Cardiac muscle cell (in vitro differentiated cells and primary cell): ENCODE data around the gene TPBGL. TPM values are rescaled to one million over a fixed set of nuclear protein-coding genes. Genes with fewer than 3 reads are reported as not detected.

ENCODE experiments used
- DNase-seq, 2 donors: peaks; one replicate each; pipeline versions ENCODE4 v3.0.0 to v3.0.0-alpha.2; 2010 to 2017; ENCODE audit warnings: low read depth in 1 of 2, low spot score in 1 of 2
- H3K27ac ChIP-seq: fragments of 200-600 bp; sonication (generic); 2 replicates; pipeline ENCODE4 v1.5.1; 2016
- H3K27me3 ChIP-seq: fragments of 200-600 bp; sonication (generic); 2 replicates; pipeline ENCODE4 v1.6.0; 2016; ENCODE audit warnings: control low read depth
- H3K36me3 ChIP-seq: fragments of 200-600 bp; sonication (generic); 2 replicates; pipeline ENCODE4 v1.5.1; 2016; ENCODE audit warnings: control low read depth
- H3K4me1 ChIP-seq: fragments of 200-600 bp; sonication (generic); 2 replicates; pipeline ENCODE4 v1.8.1; 2017; ENCODE audit warnings: low read depth, mild to moderate bottlenecking, mixed run types
- H3K4me3 ChIP-seq: fragments of 200-600 bp; sonication (generic); 2 replicates; pipeline ENCODE4 v1.5.1; 2016; ENCODE audit warnings: mild to moderate bottlenecking
- H3K9me3 ChIP-seq: fragments of 200-600 bp; sonication (generic); 2 replicates; pipeline ENCODE4 v1.5.1; 2017; ENCODE audit warnings: low read depth, mild to moderate bottlenecking, control low read depth
- CTCF ChIP-seq: IDR thresholded peaks from 2 replicates; pipeline ENCODE4 v1.5.1; 2012; ENCODE audit warnings: low read depth, mild to moderate bottlenecking, low read length
- polyA plus RNA-seq: library from polyadenylated mRNA; unstranded; fragments of >200 nt; fragmentation: Nextera tagmentation; extraction: Ambion mirVana; gene quantifications from 2 replicates; pipeline ENCODE4 v1.2.1, GENCODE V29; 2016
- total RNA-seq: library from RNA; depleted of rRNA; stranded (reverse); fragments of >200 nt; gene quantifications from 2 replicates; pipeline ENCODE4 v1.2.3, GENCODE V29; 2016

TPBGL gene
- total and polyA plus RNA-seq, 2 experiments from 2014 or later, result 0.21 to 0.56 TPM

DNA sequence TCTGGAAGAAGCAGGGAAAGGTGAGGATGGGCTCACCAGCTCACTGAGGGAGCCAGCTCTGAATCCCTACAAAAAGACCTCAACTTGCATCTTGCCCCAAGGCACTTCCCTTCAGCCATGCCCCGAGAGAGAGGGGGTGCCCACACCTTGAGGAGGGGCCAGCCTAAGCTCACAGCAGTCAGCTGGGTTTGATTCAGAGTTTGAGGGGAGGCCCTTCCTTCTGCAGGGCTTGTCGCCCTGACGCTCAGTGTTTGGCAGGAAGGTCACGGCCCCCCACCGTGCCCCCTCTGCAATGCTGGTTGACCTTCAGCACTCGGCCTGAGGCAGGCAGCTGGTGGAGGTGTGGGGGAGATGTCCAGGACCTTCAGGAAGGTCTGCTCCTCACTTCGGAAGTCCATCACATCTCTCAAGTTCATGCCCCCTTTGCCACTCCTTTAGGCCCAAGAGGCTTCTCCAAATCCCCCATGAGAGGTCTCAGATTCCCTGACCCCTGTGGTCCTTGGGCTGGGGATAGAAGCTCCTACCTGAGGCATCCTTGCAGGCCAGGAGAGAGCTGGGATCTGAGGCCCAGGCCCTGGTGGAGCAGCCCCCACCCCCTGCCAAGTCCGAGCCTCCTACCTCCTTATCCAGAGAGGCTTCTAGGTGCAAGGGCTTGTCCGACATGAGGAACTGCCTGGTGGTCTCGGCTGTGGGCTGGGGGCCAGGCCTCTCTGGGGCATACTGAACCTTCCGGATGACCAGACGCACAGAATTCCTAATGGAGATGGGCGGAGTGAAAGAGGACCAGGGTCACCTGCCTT is 37.6 kb downstream of the TPBGL start:
- TF ChIP-seq CTCF, result no peak
- no peak overlapping the region for H3K27ac ChIP-seq
- no peaks in the 10 kb centered on the region for H3K27me3 ChIP-seq
- H3K4me3 ChIP-seq, result no peak overlapping the region
- no peaks in the 10 kb centered on the region for H3K9me3 ChIP-seq
- no peak for DNase-seq
- H3K36me3 ChIP-seq, result no peaks in the 10 kb centered on the region
- no peaks in the 10 kb centered on the region for H3K4me1 ChIP-seq

DNA sequence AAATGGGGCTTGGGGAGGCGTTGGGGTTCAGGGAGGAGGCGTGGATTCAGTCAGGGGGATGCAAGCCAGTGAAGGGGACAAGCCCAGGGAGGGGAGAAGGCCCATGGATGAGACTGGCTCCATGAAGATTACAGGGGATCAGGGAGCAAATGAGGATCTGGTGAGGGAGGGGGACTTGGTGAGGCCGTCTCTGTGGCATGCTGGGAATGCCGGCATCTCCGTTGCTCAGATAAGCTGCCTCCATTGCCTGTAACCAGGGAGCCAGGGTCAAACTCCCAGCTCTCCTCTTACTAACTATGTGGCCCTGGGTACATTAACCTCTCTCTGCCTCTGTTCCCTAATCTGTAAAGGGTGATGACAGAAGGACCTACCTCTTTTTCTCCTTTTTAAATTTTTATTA is 38.7 kb downstream of the TPBGL start:
- H3K4me1 ChIP-seq, result no peaks in the 10 kb centered on the region
- TF ChIP-seq CTCF, result no peak
- H3K9me3 ChIP-seq, result no peaks in the 10 kb centered on the region
- no peaks in the 10 kb centered on the region for H3K36me3 ChIP-seq
- no peak overlapping the region for H3K4me3 ChIP-seq
- peak in 1 of 2 donors; percentile 30 for DNase-seq
- no peak overlapping the region for H3K27ac ChIP-seq
- no peaks in the 10 kb centered on the region for H3K27me3 ChIP-seq

DNA sequence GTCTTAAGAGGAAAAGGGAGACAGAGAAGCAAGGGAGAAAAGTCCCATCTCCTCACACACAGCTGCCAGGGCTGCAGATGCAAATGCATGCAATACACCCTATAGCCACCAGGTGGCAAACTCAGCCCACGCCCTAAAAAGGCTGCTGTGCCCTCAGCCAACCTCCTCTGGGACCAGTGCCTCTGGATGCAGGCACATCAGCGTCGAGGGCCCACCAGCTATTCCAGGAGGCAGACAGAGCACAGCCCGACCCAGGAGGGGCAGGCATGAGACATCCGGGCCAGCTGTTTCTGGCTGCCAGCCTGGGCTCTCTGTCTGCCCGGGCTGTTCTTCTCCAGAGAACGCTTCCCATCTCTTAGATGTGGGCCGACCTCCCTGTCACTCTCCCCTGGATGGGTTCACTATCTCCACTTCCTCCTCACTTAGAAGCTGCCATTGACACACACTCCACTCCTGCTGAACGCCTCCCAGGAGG is 39.7 kb downstream of the TPBGL start:
- no peaks in the 10 kb centered on the region for H3K4me1 ChIP-seq
- peak; percentile 78 to 82 for DNase-seq
- no peaks in the 10 kb centered on the region for H3K27me3 ChIP-seq
- no peak overlapping the region for H3K4me3 ChIP-seq
- no peaks in the 10 kb centered on the region for H3K36me3 ChIP-seq
- no peaks in the 10 kb centered on the region for H3K9me3 ChIP-seq
- H3K27ac ChIP-seq, result no peak overlapping the region
- peak; percentile 95 for TF ChIP-seq CTCF

DNA sequence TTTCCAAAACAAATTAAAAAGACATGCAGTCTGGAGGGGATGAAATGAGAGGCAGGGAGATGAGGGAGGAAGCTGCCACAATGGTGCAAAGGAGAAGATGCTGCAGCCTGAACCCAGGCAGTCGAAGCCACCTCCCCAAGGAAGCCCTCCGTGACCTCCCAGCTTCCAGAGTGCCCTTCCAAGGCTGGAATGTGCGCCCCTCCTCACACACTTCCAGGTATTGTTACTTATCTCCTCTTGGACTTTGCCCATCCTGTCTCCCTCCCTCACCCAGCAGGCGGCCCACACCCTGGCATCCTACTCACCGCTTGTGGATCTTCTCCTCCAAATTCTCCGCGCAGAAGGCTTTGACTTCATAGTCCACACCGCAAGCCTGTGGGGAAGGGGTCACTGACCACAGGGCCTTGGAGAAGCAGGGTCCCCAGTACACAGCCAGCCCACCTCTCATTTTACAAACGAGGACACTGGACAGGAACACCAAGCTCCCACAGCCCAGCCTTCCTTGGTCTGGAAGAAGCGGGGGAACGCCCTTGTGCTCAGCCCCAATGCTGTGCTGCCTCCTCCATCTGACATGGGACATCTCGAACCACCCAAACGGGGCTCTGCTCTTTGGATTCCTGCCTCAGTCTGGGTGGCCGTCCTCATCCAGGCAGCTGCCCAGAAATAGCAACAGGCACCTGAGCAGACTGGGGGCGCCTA is 40.3 kb downstream of the TPBGL start:
- Histone ChIP-seq H3K36me3 (no peaks in the 10 kb centered on the region), H3K4me3 (no peak overlapping the region), H3K27me3 (no peaks in the 10 kb centered on the region), H3K27ac (no peak overlapping the region), H3K9me3 (no peaks in the 10 kb centered on the region), H3K4me1 (no peaks in the 10 kb centered on the region)
- DNase-seq, result no peak
- no peak for TF ChIP-seq CTCF

GRCh38 chr11:75281469-75282095 is 41.0 kb downstream of the TPBGL start:
- H3K36me3 ChIP-seq, result no peaks in the 10 kb centered on the region

More at GRCh38 chr11:75281469-75282095, 41.0 kb downstream of the TPBGL start:
- no peaks in the 10 kb centered on the region for H3K9me3 ChIP-seq
- no peaks in the 10 kb centered on the region for H3K4me1 ChIP-seq
- H3K27me3 ChIP-seq, result no peaks in the 10 kb centered on the region
- no peak for TF ChIP-seq CTCF
- no peak overlapping the region for H3K4me3 ChIP-seq
- H3K27ac ChIP-seq, result no peak overlapping the region
- DNase-seq, result no peak
